DMS53 (cell line): ENCODE results near the gene LARP1.

Source experiments
- DNase-seq: peaks from one replicate; lab custom pipeline; 2025; lab: John Stamatoyannopoulos, UW

Gene LARP1

GRCh38 chr5:154761046-154761736, 6.0 kb downstream of the LARP1 start:
- no peak for DNase-seq

- no peak for DNase-seq
These were observed 7.1 kb downstream of the LARP1 start for GRCh38 chr5:154762261-154762660.

- no peak for DNase-seq
These were observed 7.5 kb downstream of the LARP1 start for GRCh38 chr5:154762700-154763099.

GRCh38 chr5:154764967-154765366, 9.8 kb downstream of the LARP1 start:
- DNase-seq, result no peak

- no peak for DNase-seq
These were observed 10.3 kb downstream of the LARP1 start for GRCh38 chr5:154765396-154765925.

- no peak for DNase-seq
These were observed 11.5 kb downstream of the LARP1 start for GRCh38 chr5:154766558-154767281.

GRCh38 chr5:154767576-154767975, 12.4 kb downstream of the LARP1 start:
- DNase-seq, result no peak

GRCh38 chr5:154768207-154768606, 13.0 kb downstream of the LARP1 start:
- DNase-seq, result no peak

GRCh38 chr5:154770111-154770510, 14.9 kb downstream of the LARP1 start:
- DNase-seq, result no peak

GRCh38 chr5:154771383-154771901, 16.3 kb downstream of the LARP1 start:
- DNase-seq, result no peak

- no peak for DNase-seq
These were observed 18.1 kb downstream of the LARP1 start for GRCh38 chr5:154773326-154773725.

GRCh38 chr5:154776167-154776566, 21.0 kb downstream of the LARP1 start:
- no peak for DNase-seq

- no peak for DNase-seq
These were observed 23.4 kb downstream of the LARP1 start for GRCh38 chr5:154778534-154778933.

- peak; percentile 30 for DNase-seq
These were observed 23.9 kb downstream of the LARP1 start for GRCh38 chr5:154779105-154779504.

- no peak for DNase-seq
These were observed 25.0 kb downstream of the LARP1 start for GRCh38 chr5:154780128-154780527.

GRCh38 chr5:154782326-154782725, 27.1 kb downstream of the LARP1 start:
- DNase-seq, result no peak

- DNase-seq, result no peak
These were observed 27.8 kb downstream of the LARP1 start for GRCh38 chr5:154782812-154783592.

- no peak for DNase-seq
These were observed 28.7 kb downstream of the LARP1 start for GRCh38 chr5:154783774-154784460.

- DNase-seq, result no peak
These were observed 29.7 kb downstream of the LARP1 start for GRCh38 chr5:154784856-154785255.

GRCh38 chr5:154786414-154786813, 31.2 kb downstream of the LARP1 start:
- no peak for DNase-seq

GRCh38 chr5:154788212-154788611, 33.0 kb downstream of the LARP1 start:
- DNase-seq, result no peak

GRCh38 chr5:154791535-154791934, 36.4 kb downstream of the LARP1 start:
- no peak for DNase-seq
